VCaP (cell line): ENCODE measurements around the gene AMOTL1.

ENCODE experiments used
- H3K27ac ChIP-seq: fragments of 450-650 bp; 2 replicates; pipeline ENCODE4 v1.5.1; 2017
- TF ChIP-seq, protein P1 (sequence below): fragments of 450-650 bp; conservative IDR thresholded peaks from 2 replicates; pipeline ENCODE4 v1.5.1; 2017; ENCODE audit warnings: mild to moderate bottlenecking, moderate library complexity

The AMOTL1 gene

GRCh38 chr11:94747146-94747545 is 21.0 kb upstream of the AMOTL1 start:
- TF ChIP-seq, protein P1, sequence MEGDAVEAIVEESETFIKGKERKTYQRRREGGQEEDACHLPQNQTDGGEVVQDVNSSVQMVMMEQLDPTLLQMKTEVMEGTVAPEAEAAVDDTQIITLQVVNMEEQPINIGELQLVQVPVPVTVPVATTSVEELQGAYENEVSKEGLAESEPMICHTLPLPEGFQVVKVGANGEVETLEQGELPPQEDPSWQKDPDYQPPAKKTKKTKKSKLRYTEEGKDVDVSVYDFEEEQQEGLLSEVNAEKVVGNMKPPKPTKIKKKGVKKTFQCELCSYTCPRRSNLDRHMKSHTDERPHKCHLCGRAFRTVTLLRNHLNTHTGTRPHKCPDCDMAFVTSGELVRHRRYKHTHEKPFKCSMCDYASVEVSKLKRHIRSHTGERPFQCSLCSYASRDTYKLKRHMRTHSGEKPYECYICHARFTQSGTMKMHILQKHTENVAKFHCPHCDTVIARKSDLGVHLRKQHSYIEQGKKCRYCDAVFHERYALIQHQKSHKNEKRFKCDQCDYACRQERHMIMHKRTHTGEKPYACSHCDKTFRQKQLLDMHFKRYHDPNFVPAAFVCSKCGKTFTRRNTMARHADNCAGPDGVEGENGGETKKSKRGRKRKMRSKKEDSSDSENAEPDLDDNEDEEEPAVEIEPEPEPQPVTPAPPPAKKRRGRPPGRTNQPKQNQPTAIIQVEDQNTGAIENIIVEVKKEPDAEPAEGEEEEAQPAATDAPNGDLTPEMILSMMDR: no peak
- H3K27ac ChIP-seq: peak overlapping the region; percentile 32; the same call in 1 of the 2 replicates

DNA sequence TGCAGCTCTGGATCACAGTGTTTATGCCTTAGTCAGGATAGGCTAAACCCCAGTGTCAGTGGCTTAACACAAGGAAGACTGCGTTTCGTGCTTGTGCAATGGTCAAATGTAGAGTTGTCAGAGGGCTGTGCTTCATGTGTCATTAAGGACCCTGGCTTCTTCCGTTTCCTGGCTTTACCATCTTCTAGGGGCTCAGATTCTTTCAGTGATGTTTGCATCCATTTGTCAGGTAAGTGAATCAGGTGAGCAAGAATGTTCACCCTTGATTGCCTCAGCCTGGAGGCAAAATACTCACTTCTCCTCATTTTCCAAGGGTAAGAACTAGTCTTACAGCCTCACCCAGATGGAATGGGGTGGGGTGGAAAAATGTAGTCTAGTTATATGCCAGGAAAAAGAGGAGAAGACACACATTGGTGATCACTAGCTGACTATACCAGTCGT is 20.5 kb upstream of the AMOTL1 start:
- H3K27ac ChIP-seq: no peak overlapping the region; the same call in 1 of the 2 replicates
- TF ChIP-seq, protein P1: no peak

DNA sequence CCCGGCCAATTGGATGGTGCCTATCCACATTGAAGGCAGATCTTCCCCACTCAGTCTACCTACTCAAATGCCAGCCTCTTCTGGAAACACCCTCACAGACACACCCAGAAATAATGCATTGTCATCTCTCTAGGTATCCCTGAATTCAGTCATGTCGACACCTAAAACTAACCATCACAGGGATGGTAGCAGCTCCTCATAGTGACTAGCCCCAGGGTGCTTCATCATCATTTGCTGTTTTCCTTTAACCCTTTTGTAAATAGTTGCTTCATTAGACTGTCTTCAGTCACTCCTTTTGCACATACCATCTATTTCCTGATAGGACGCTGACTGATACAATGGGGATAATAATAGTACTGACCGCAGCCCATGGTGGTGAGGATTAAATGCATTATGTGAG is 18.8 kb upstream of the AMOTL1 start:
- H3K27ac ChIP-seq: no peak overlapping the region
- TF ChIP-seq, protein P1: no peak

- TF ChIP-seq, protein P1: no peak
Observed at GRCh38 chr11:94750319-94751217, 17.6 kb upstream of the AMOTL1 start.

GRCh38 chr11:94751218-94751609 is 16.9 kb upstream of the AMOTL1 start:
- H3K27ac ChIP-seq: no peak overlapping the region
- TF ChIP-seq, protein P1: no peak

More at GRCh38 chr11:94750319-94751217, 17.6 kb upstream of the AMOTL1 start:
- no peak overlapping the region for H3K27ac ChIP-seq

DNA sequence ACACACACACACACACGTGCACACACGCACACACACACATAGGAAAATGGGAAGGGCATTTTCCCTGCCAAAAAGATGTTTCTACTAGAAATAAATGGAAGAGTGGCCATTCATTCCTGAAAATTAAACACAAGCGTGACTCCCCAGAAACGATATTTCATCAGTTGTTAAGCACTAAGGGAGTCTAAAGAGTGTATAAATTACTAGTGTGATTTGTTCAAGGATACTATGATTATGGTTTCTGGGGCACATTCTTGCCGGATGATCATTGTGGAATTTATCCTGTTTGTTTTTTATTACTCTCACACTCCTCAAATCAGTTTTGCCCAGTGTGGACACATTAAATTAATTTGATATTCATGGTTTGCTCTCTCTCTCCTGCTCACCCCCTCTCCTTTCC is 16.4 kb upstream of the AMOTL1 start:
- no peak overlapping the region for H3K27ac ChIP-seq
- TF ChIP-seq, protein P1: no peak

DNA sequence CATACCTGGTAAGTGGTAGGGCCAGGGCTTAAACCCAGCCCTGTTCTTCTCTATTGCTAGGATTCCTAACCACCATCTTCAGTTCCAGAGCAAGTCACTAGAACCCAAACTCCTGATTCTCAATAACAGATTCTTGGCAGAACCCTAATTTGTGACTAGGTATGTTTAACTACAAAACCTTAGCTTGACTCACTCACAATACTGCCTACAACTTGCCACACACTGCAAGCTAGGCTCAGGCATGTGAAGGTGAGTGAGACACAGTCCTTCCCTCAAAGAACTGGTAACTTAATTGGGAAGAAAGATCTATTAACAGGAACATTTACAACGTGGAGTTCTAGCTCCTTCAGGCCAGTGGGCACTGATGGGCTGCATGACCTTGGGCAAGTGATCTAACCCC is 14.5 kb upstream of the AMOTL1 start:
- TF ChIP-seq, protein P1: no peak
- no peak overlapping the region for H3K27ac ChIP-seq
